A673 (cell line): Measurements from ENCODE around the gene BORCS8. TPM values are rescaled to one million over a fixed set of nuclear protein-coding genes. Genes with fewer than 3 reads are reported as not detected.
"Not testable (repeated sequence)": the region's sequence is repeated elsewhere in the genome, so short reads cannot be mapped to it uniquely, and the experiment has no call there.

Experiments used
- BruUV-seq: library from RNA; stranded (reverse); fragments of 400-500 nt; replicated peaks from 2 replicates; lab custom pipeline; 2021; lab: Mats Ljungman, UMichigan
- CTCF ChIA-PET: fragments of 300-600 bp; sonication (Branson Sonifier 250); formaldehyde crosslinking; loops from one replicate; lab custom pipeline; 2022; ENCODE audit warnings: antibody characterized with exemption; lab: Charles Lee
- POLR2A ChIA-PET: fragments of 300-600 bp; sonication (Branson Sonifier 250); formaldehyde crosslinking; loops from one replicate; lab custom pipeline; 2022; ENCODE audit warnings: antibody characterized with exemption; ENCODE audit not compliant: low non-redundant PET; lab: Charles Lee
- DNase-seq: peaks from one replicate; pipeline ENCODE4 v3.0.0-alpha.2; 2015; ENCODE audit warnings: low spot score
- H3K27ac ChIP-seq: fragments of 200-600 bp; sonication (generic); 2 replicates; pipeline ENCODE4 v1.5.1; 2016; ENCODE audit warnings: mixed run types, low read depth, mild to moderate bottlenecking, mixed read lengths, antibody characterized with exemption, low read length; ENCODE audit not compliant: poor library complexity, severe bottlenecking
- H3K27me3 ChIP-seq: fragments of 200-600 bp; sonication (generic); replicated peaks from 2 replicates; pipeline ENCODE4 v1.6.1; 2017; ENCODE audit warnings: mixed run types, low read depth, mild to moderate bottlenecking, mixed read lengths, antibody characterized with exemption, low read length; ENCODE audit not compliant: insufficient read depth, poor library complexity
- H3K36me3 ChIP-seq: fragments of 200-600 bp; sonication (generic); 2 replicates; pipeline ENCODE4 v1.6.1; 2016; ENCODE audit warnings: mixed run types, mild to moderate bottlenecking, mixed read lengths, antibody characterized with exemption, low read length; ENCODE audit not compliant: insufficient read depth, poor library complexity, severe bottlenecking
- H3K4me1 ChIP-seq: fragments of 200-600 bp; sonication (generic); 2 replicates; pipeline ENCODE4 v1.6.1; 2017; ENCODE audit warnings: mixed run types, mild to moderate bottlenecking, mixed read lengths, antibody characterized with exemption, low read length; ENCODE audit not compliant: insufficient read depth, poor library complexity, severe bottlenecking
- H3K4me3 ChIP-seq: fragments of 200-600 bp; sonication (generic); 2 replicates; pipeline ENCODE4 v1.5.1; 2016; ENCODE audit warnings: low read depth, mixed run types, mild to moderate bottlenecking, mixed read lengths, low read length; ENCODE audit not compliant: poor library complexity, severe bottlenecking
- H3K9me3 ChIP-seq: fragments of 200-600 bp; sonication (generic); 2 replicates; pipeline ENCODE4 v1.6.1; 2016; ENCODE audit warnings: mixed run types, low read depth, mild to moderate bottlenecking, mixed read lengths, antibody characterized with exemption, low read length; ENCODE audit not compliant: poor library complexity, severe bottlenecking
- EZH2 ChIP-seq: fragments of 200-600 bp; sonication (generic); IDR thresholded peaks from 2 replicates; pipeline ENCODE4 v1.6.1; 2017; ENCODE audit warnings: borderline replicate concordance, low read depth, mild to moderate bottlenecking, mixed read lengths, antibody characterized with exemption, low read length; ENCODE audit not compliant: poor library complexity, severe bottlenecking
- intact Hi-C: fragments of 100-400 bp; cut with micrococcal nuclease; formaldehyde crosslinking; loops from one replicate; pipeline ENCODE4 v1.10.0; 2022; ENCODE audit not compliant: unreplicated experiment
- total RNA-seq: library from RNA; stranded (reverse); gene quantifications from 2 replicates; pipeline ENCODE4 v1.2.3, GENCODE V29; 2021
- TF ChIP-seq, protein P1 (sequence below): fragments of 300-800, 200-600 bp; sonication (generic); conservative IDR thresholded peaks from 2 replicates; pipeline ENCODE4 v1.5.1; 2017; ENCODE audit warnings: low read depth, mild to moderate bottlenecking, antibody characterized with exemption, low read length, moderate library complexity, mixed read lengths

Gene BORCS8
- total RNA-seq, 1 experiment from 2014 or later, result 29.9 TPM

DNA sequence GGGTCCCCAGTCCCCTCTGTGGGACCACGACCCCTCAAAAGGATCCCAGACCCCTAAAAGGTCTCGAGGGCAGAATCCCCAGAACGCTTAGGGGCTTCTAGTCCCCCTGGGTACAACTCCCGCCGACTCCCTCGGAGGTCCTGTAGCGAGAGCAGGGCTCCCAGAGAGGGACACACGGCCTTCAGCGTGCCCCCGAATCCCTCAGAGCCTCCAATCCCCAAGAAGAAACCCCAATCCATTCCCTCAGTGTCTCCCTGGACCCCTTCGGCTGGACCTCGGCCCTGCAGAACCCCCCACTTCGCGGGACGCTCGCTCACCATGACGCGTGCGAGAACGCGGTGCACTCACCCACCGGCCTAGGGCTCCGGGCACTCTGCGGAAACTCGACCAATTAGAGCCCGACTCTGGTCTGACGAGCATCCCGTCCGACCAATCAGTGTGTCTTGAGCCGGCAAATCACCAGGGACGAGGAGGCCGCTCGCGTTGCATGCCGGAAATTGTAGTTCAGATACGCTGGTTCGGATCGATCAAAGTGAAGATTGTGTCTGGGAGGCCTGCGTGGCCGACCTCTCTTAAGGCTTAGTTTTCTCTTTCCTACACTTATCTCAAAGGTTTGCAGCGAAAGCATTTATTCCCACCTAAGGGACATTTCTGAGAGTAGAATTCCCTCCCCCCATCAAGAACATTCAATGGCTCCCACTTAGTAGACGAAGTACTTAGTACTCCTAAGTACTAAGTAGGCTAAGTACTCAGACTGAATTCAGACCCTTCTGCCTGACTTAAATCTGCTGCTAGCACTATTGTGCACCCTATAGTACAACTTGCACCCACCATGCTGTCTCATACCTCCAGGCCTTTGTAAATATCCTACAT, 53.6 kb downstream of the BORCS8 start, which contains the start of gene TMEM161A:
TMEM161A (minus strand) TSS at position 370 of the 873 bp plus-strand sequence; CDS start at position 320, 50 bp downstream.
- intact Hi-C loops, result loop anchor here (5.0 kb wide), 1 partner anchor 141 kb away; no protein-coding TSS in a partner anchor

DNA sequence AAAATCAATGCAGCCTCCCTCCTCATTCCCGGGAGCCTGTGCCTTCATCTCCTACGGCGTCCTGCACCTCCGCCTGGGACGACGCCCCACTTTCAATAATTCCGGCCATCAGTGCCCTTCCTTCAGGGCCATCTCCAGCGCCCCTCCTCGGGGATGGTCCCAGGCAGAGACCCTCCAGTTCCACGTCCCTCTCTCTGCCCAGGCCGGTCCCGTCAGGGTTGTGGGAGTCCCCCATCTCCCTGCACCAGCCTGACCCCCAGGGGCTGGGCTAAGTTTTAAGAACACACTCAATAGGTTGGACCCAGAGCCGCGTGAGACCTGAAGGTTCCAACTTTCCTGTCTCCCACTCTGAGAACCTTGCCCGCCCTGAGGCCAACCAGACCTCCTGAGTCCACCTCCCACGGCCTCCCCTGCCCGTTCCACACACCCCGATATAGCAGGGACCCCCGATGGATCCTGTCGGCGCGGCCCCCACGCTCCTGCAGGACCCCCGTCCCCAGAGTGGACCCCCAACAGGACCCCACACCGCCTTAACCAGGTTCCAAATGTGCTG, 54.3 kb downstream of the BORCS8 start:
- Histone ChIP-seq H3K27me3 (no peaks in the 10 kb centered on the region), H3K36me3 (no peaks in the 10 kb centered on the region), H3K4me3 (peak overlapping the region; percentile 72), H3K27ac (peak overlapping the region; percentile 88), H3K4me1 (no peaks in the 10 kb centered on the region), H3K9me3 (no peaks in the 10 kb centered on the region)
- POLR2A ChIA-PET, result no interaction called here
- intact Hi-C loops, result loop anchor here (5.0 kb wide), 1 partner anchor 140 kb away; no protein-coding TSS in a partner anchor
- no peak for DNase-seq
- BruUV-seq, result no TSS peak
- TF ChIP-seq EZH2, result no peak
- TF ChIP-seq, protein P1, sequence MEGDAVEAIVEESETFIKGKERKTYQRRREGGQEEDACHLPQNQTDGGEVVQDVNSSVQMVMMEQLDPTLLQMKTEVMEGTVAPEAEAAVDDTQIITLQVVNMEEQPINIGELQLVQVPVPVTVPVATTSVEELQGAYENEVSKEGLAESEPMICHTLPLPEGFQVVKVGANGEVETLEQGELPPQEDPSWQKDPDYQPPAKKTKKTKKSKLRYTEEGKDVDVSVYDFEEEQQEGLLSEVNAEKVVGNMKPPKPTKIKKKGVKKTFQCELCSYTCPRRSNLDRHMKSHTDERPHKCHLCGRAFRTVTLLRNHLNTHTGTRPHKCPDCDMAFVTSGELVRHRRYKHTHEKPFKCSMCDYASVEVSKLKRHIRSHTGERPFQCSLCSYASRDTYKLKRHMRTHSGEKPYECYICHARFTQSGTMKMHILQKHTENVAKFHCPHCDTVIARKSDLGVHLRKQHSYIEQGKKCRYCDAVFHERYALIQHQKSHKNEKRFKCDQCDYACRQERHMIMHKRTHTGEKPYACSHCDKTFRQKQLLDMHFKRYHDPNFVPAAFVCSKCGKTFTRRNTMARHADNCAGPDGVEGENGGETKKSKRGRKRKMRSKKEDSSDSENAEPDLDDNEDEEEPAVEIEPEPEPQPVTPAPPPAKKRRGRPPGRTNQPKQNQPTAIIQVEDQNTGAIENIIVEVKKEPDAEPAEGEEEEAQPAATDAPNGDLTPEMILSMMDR, result no peak
- CTCF ChIA-PET, result interaction anchor here (1.0 kb wide), 1 partner anchor 8 kb away, joined by 3 read pairs; no protein-coding TSS in a partner anchor

More for the DNA sequence above, 53.6 kb downstream of the BORCS8 start, which contains the start of gene TMEM161A:
- H3K36me3 ChIP-seq, result no peaks in the 10 kb centered on the region
- TF ChIP-seq, protein P1, result no peak
- no peak for TF ChIP-seq EZH2
- peak; percentile 99 for DNase-seq
- H3K9me3 ChIP-seq, result no peaks in the 10 kb centered on the region
- no peaks in the 10 kb centered on the region for H3K27me3 ChIP-seq
- POLR2A ChIA-PET, result no interaction called here
- H3K27ac ChIP-seq, result peak within 1 kb of the TSS; percentile 88
- no TSS peak for BruUV-seq
- H3K4me3 ChIP-seq, result peak within 1 kb of the TSS; percentile 72
- H3K4me1 ChIP-seq, result no peaks in the 10 kb centered on the region
- CTCF ChIA-PET, result no interaction called here

DNA sequence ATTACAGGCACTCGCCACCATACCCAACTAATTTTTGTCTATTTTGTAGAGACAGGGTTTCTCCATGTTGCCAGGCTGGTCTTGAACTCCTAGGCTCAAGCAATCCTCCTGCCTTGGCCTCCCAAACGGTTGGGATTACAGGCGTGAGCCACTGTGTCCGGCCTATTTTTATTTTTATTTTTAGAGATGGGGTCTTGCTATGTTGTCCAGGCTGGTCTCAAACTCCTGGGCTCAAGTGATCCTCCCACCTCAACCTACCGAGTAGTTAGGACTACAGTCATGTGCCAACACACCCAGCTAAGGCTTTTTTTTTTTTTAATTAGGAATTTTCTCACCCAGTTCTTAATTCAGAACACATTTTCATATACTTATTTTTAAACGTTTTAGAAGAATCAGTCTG, 56.2 kb downstream of the BORCS8 start:
- BruUV-seq, DNase-seq, H3K27me3 ChIP-seq, H3K4me1 ChIP-seq, H3K36me3 ChIP-seq, CTCF ChIA-PET, H3K27ac ChIP-seq, H3K4me3 ChIP-seq, H3K9me3 ChIP-seq, POLR2A ChIA-PET: not testable (repeated sequence)
- intact Hi-C loops, result loop anchor here (5.0 kb wide), 1 partner anchor 138 kb away; no protein-coding TSS in a partner anchor
